Prostate gland (tissue), 2 donors: ENCODE measurements around the gene LUC7L.

Source experiments
- POLR2A ChIP-seq: fragments of 450-650 bp; IDR thresholded peaks from one replicate; pipeline ENCODE4 v1.6.1; 2016; ENCODE audit warnings: antibody characterized with exemption, mild to moderate bottlenecking
- TF ChIP-seq, protein P1 (sequence below), 4 experiments: fragments of 200-600 bp in 2 of 4; fragments of 450-650 bp in 2 of 4; sonication (generic) in 2 of 4; IDR thresholded peaks; 1 replicate in 3 of 4; 2 replicates in 1 of 4; pipeline ENCODE4 v1.5.1; 2016 to 2019; ENCODE audit warnings: antibody characterized with exemption in 4 of 4, mild to moderate bottlenecking in 2 of 4, moderate library complexity in 2 of 4

DNA sequence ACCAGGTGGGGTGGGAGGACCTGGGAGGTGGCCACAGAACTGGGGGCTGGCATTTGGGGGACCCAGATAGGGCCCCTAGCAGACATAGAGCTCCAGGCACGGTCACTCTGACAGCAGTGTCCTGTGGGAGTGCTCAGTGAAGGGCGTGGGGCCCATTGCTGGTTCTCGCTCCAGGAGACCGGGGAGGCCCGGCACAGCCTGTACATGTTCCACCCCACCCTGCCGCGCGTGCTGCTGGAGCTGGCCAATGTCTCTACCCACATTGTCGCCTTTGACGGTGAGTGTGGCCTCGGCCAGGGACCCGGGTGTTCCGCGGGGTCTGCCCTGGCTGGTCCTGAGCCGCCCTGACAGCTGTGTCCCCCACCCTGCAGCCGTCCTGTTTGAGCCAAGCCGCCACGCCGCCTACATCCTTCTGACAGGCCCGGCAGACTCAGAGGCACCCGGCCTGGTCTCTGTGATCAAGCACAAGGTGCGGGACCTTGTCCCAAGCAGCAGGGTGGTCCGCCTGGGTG, 35.2 kb upstream of the LUC7L start:
- TF ChIP-seq, protein P1, sequence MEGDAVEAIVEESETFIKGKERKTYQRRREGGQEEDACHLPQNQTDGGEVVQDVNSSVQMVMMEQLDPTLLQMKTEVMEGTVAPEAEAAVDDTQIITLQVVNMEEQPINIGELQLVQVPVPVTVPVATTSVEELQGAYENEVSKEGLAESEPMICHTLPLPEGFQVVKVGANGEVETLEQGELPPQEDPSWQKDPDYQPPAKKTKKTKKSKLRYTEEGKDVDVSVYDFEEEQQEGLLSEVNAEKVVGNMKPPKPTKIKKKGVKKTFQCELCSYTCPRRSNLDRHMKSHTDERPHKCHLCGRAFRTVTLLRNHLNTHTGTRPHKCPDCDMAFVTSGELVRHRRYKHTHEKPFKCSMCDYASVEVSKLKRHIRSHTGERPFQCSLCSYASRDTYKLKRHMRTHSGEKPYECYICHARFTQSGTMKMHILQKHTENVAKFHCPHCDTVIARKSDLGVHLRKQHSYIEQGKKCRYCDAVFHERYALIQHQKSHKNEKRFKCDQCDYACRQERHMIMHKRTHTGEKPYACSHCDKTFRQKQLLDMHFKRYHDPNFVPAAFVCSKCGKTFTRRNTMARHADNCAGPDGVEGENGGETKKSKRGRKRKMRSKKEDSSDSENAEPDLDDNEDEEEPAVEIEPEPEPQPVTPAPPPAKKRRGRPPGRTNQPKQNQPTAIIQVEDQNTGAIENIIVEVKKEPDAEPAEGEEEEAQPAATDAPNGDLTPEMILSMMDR (IDR thresholded peaks at IDR 0.05), result no peak
- no peak for TF ChIP-seq POLR2A
